Natural killer cell treated with Interleukin-12 subunit alpha and Interleukin-12 subunit beta and Interleukin-15 and Interleukin-18, amount 100 ng/mL, for 72 hours (primary cell): ENCODE measurements around the gene CHAC1. TPM values are rescaled to one million over a fixed set of nuclear protein-coding genes. Genes with fewer than 3 reads are reported as not detected.
A peak's percentile ranks its signal among the peaks of the same experiment; 100 is the strongest.

Source experiments
- ATAC-seq, 2 donors: fragments of 150-1000 bp; cut with Tn5 transposase in 1 of 2; sonication (Bioruptor Pico), chemical (Tn5 transposase) in 1 of 2; 2 replicates each; pipeline ENCODE4 v1.10.0; 2021
- DNase-seq: peaks from one replicate; pipeline ENCODE4 v3.0.0; 2022; ENCODE audit warnings: low spot score
- H3K27ac Mint-ChIP-seq, 2 donors: 1 replicate in 1 of 2; 2 replicates in 1 of 2; pipeline ENCODE4 v1.8.0; 2022; ENCODE audit warnings: mixed read lengths in 2 of 2, mild to moderate bottlenecking in 1 of 2, moderate library complexity in 1 of 2
- H3K27me3 Mint-ChIP-seq, 2 donors: 1 replicate in 1 of 2; 2 replicates in 1 of 2; pipeline ENCODE4 v1.8.0; 2022; ENCODE audit warnings: mixed read lengths in 2 of 2
- H3K36me3 Mint-ChIP-seq: one replicate; pipeline ENCODE4 v1.8.0; 2022; ENCODE audit warnings: mixed read lengths
- H3K4me1 Mint-ChIP-seq, 2 donors: 1 replicate in 1 of 2; 2 replicates in 1 of 2; pipeline ENCODE4 v1.8.0; 2022; ENCODE audit warnings: low read depth in 2 of 2, mixed read lengths in 2 of 2, mild to moderate bottlenecking in 1 of 2
- H3K4me3 Mint-ChIP-seq: one replicate; pipeline ENCODE4 v1.8.0; 2022; ENCODE audit warnings: mixed read lengths
- H3K9me3 Mint-ChIP-seq: 2 replicates; pipeline ENCODE4 v1.8.0; 2022; ENCODE audit warnings: mixed read lengths
- total RNA-seq, 2 donors: library from RNA; stranded (reverse); gene quantifications; one replicate each; pipeline ENCODE4 v1.2.3, GENCODE V29; 2022

CHAC1 gene
- total RNA-seq, 2 donors from 2014 or later: 7.7 to 13.1 TPM

GRCh38 chr15:40984964-40985363 is 31.7 kb downstream of the CHAC1 start:
- Mint-ChIP-seq H3K4me1 (no peaks in the 10 kb centered on the region), H3K27ac (no peak overlapping the region), H3K4me3 (no peak overlapping the region), H3K36me3 (peaks cover 29% of the 10 kb centered on the region), H3K9me3 (no peaks in the 10 kb centered on the region), H3K27me3 (no peaks in the 10 kb centered on the region)
- no peak for ATAC-seq
- DNase-seq: no peak

GRCh38 chr15:40985541-40986330 is 32.5 kb downstream of the CHAC1 start:
- Mint-ChIP-seq H3K27me3 (no peaks in the 10 kb centered on the region), H3K27ac (no peak overlapping the region), H3K4me3 (no peak overlapping the region), H3K4me1 (no peaks in the 10 kb centered on the region), H3K9me3 (no peaks in the 10 kb centered on the region), H3K36me3 (peaks cover 26% of the 10 kb centered on the region)
- DNase-seq (no peak), ATAC-seq (no peak)

GRCh38 chr15:40986820-40987219 is 33.5 kb downstream of the CHAC1 start:
- DNase-seq: no peak
- H3K4me1 Mint-ChIP-seq: peaks cover 0 to 6% of the 10 kb centered on the region in 2 donors
- H3K36me3 Mint-ChIP-seq: peaks cover 25% of the 10 kb centered on the region
- no peak overlapping the region for H3K4me3 Mint-ChIP-seq
- no peaks in the 10 kb centered on the region for H3K27me3 Mint-ChIP-seq
- peak overlapping the region in 1 of 2 donors; percentile 43 for H3K27ac Mint-ChIP-seq
- H3K9me3 Mint-ChIP-seq: no peaks in the 10 kb centered on the region
- no peak for ATAC-seq

GRCh38 chr15:40988156-40988555 is 34.9 kb downstream of the CHAC1 start:
- peaks cover 21% of the 10 kb centered on the region for H3K36me3 Mint-ChIP-seq
- H3K27me3 Mint-ChIP-seq: no peaks in the 10 kb centered on the region
- H3K27ac Mint-ChIP-seq: no peak overlapping the region
- no peaks in the 10 kb centered on the region for H3K9me3 Mint-ChIP-seq
- peaks cover 0 to 6% of the 10 kb centered on the region in 2 donors for H3K4me1 Mint-ChIP-seq
- no peak for ATAC-seq
- DNase-seq: no peak
- H3K4me3 Mint-ChIP-seq: no peak overlapping the region

DNA sequence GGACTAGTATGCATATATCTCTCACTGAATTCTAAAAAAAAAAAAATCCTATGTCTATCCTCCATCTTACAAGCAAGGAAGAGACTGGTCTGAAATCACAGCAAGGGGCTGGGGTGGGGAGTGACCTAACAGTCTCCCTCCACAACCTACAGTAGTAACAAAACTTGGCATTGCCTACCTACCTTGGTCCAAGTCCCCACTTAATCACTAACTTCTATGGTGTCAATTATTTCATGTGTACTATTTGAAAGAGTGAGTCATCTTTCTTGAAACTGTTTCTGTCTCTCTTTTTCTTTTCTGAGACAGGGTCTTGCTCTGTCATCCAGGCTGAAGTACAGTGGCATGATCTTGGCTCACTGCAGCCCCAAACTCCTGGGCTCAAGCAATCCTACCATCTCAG is 36.8 kb downstream of the CHAC1 start:
- DNase-seq (no peak), ATAC-seq (no peak)
- Mint-ChIP-seq H3K9me3 (no peaks in the 10 kb centered on the region), H3K4me1 (peaks cover 0 to 6% of the 10 kb centered on the region in 2 donors), H3K27me3 (no peaks in the 10 kb centered on the region), H3K36me3 (peaks cover 27% of the 10 kb centered on the region), H3K27ac (no peak overlapping the region), H3K4me3 (no peak overlapping the region)

DNA sequence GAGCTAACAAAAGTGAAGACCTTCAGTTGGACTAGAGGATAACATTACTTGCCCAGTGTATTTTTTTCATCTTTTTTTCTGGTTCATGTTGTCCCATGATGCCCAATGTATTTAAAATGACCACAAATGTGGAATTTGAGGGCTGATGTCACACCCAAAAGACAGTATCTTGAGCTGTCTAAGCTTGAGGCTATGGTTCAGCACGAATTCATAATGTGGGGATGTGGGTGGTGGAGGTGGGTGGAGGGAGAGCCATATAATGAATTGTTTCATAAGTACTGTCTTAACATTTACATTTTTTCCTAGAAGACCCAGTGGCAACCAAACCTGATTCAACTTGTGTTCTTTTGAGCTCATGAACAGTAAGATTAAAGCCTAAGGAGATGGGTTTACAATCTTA is 37.5 kb downstream of the CHAC1 start:
- Mint-ChIP-seq H3K4me1 (peaks cover 0 to 6% of the 10 kb centered on the region in 2 donors), H3K27ac (no peak overlapping the region), H3K4me3 (no peak overlapping the region), H3K9me3 (no peaks in the 10 kb centered on the region), H3K36me3 (peaks cover 22% of the 10 kb centered on the region), H3K27me3 (no peaks in the 10 kb centered on the region)
- ATAC-seq: no peak
- DNase-seq: no peak

DNA sequence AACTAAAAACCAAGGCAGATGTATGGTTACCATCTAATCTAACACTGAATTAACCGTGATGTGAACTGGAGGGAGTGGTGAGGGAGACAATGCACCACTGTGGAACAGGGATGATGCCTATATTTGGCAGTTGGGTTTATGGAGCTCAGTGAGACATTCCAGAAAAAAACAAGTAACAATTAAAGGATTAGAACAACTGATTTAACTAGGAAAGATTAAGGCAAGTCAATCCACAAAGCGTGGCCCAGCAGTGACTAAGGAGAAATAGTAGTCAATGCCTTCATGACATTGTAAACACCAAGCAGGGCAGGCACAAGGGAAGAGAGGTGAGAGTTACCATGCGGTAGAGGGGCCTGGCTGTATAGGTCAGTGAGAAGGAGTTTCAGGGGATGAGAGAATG is 38.1 kb downstream of the CHAC1 start:
- H3K4me3 Mint-ChIP-seq: no peak overlapping the region
- H3K9me3 Mint-ChIP-seq: no peaks in the 10 kb centered on the region
- DNase-seq (no peak), ATAC-seq (no peak)
- peaks cover 0 to 6% of the 10 kb centered on the region in 2 donors for H3K4me1 Mint-ChIP-seq
- peaks cover 22% of the 10 kb centered on the region for H3K36me3 Mint-ChIP-seq
- H3K27me3 Mint-ChIP-seq: no peaks in the 10 kb centered on the region
- no peak overlapping the region for H3K27ac Mint-ChIP-seq

DNA sequence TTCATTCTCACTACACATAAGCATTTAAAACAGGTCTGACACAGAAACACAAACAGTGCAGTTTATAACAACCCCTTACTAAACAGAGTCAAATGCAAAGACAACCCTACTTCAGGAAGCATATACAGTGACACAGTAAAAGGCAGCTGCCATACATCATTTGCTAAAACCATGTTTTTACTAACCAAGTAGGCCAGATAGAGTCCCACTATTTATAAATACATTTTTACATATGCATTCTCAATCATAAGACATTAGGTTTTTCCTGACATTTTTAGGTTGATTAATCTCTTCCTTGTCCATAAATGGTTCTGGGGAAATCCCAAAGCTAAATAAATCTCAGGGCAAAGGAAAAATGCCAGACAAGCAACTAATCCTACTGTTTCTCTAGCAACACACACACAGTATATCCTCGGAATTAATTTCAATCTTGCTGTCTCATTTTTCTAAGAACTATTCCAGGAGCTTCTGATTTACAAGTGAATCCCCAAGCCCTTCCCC is 39.0 kb downstream of the CHAC1 start:
- Mint-ChIP-seq H3K36me3 (peaks cover 17% of the 10 kb centered on the region), H3K9me3 (no peaks in the 10 kb centered on the region), H3K27me3 (no peaks in the 10 kb centered on the region), H3K4me1 (peaks cover 0 to 6% of the 10 kb centered on the region in 2 donors), H3K4me3 (no peak overlapping the region), H3K27ac (no peak overlapping the region)
- ATAC-seq: no peak
- no peak for DNase-seq

DNA sequence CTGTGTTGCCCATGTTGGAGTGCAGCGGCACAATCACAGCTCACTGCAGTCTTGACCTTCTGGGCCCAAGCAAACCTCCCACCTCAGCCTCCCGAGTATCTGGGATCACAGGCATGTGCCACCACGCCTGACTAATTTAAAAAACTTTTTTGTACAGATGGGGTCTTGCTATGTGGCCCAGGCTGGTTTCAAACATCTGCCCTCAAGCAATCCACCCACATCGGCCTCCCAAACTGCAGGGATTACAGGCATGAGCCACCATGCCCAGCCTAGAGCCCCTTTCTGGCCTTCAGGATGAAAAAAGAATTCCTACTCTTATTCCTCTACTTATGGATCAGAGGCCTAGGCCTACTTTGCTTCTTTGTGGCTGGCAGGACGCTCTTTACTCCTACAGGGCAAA is 39.6 kb downstream of the CHAC1 start:
- Mint-ChIP-seq H3K4me1 (peaks cover 0 to 6% of the 10 kb centered on the region in 2 donors), H3K36me3 (peaks cover 15% of the 10 kb centered on the region), H3K27ac (no peak overlapping the region), H3K9me3 (no peaks in the 10 kb centered on the region), H3K27me3 (no peaks in the 10 kb centered on the region), H3K4me3 (no peak overlapping the region)
- no peak for ATAC-seq
- DNase-seq: no peak

DNA sequence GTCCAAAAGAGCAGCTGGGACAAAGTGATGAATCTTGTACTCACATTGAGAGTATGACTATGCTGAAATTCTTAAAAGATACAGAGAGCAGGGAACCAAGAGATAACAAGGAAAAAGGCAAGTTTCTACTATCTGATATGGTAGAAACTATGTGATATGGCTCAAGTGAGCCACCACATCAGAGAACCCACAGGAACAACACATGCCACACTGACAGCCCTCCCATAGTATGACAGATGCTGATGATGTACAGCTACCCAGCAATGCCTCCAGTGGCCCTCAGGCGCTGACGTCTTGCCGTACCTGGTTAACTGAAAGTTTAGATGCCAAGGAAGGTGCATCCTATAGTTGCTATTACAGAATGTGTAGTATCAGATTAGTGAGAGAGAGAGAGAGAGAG is 42.4 kb downstream of the CHAC1 start:
- Mint-ChIP-seq H3K4me1 (peaks cover 0 to 6% of the 10 kb centered on the region in 2 donors), H3K4me3 (no peak overlapping the region), H3K36me3 (peaks cover 21% of the 10 kb centered on the region), H3K9me3 (no peaks in the 10 kb centered on the region), H3K27ac (no peak overlapping the region), H3K27me3 (no peaks in the 10 kb centered on the region)
- ATAC-seq (no peak), DNase-seq (no peak)

DNA sequence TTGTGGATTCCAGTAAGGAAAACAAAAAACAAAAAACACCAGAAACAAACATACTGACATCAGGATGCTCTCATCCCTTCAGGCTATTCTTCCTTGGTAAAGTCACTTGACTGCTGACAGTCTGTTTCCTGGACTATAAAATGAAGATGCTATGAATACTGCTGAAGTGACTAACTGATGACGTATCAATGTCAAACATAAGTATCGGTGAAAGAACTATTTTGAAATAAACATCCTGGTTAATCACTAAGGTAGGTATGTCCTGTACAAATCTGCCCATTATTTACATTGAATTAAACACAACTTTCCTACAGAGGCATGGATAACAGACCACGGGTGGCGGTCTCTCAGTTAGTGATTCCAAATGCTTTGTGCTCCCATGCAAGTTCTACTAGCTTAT is 45.9 kb downstream of the CHAC1 start:
- DNase-seq: no peak
- Mint-ChIP-seq H3K27ac (no peak overlapping the region), H3K4me1 (no peaks in the 10 kb centered on the region), H3K4me3 (no peak overlapping the region), H3K9me3 (no peaks in the 10 kb centered on the region), H3K27me3 (no peaks in the 10 kb centered on the region), H3K36me3 (peaks cover 12% of the 10 kb centered on the region)
- no peak for ATAC-seq

- peaks cover 15% of the 10 kb centered on the region for H3K36me3 Mint-ChIP-seq
- no peak overlapping the region for H3K27ac Mint-ChIP-seq
- ATAC-seq: no peak
- H3K4me1 Mint-ChIP-seq: no peaks in the 10 kb centered on the region
- H3K4me3 Mint-ChIP-seq: no peak overlapping the region
- no peaks in the 10 kb centered on the region for H3K27me3 Mint-ChIP-seq
- DNase-seq: no peak
- H3K9me3 Mint-ChIP-seq: no peaks in the 10 kb centered on the region
Measured at GRCh38 chr15:41001524-41002214, 48.4 kb downstream of the CHAC1 start.

GRCh38 chr15:41004490-41004889 is 51.2 kb downstream of the CHAC1 start:
- DNase-seq (no peak), ATAC-seq (no peak)
- no peak overlapping the region for H3K4me3 Mint-ChIP-seq
- no peaks in the 10 kb centered on the region for H3K9me3 Mint-ChIP-seq
- no peak overlapping the region for H3K27ac Mint-ChIP-seq
- H3K27me3 Mint-ChIP-seq: no peaks in the 10 kb centered on the region
- peaks cover 15% of the 10 kb centered on the region for H3K36me3 Mint-ChIP-seq
- H3K4me1 Mint-ChIP-seq: no peaks in the 10 kb centered on the region
